Measurements from ENCODE around the gene TNFRSF8.

Gene TNFRSF8

DNA sequence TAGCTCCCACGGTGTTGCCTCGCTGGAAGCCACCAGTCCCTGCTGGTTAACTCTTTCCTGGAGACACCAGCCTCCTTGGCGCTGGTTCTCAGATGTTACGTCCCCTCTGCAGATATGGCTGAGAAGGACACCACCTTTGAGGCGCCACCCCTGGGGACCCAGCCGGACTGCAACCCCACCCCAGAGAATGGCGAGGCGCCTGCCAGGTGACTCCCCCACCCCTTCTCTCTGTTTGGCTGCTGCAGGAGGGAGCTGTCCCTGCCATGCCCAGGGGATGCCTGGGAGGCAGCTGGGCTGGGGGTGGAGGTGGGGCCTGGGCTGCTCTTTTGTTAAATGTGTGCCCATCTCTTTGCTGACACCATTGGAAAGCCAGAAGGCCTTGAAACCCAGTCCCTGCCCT, 60.1 kb downstream of the TNFRSF8 start:
- DNase-seq = no peak

DNA sequence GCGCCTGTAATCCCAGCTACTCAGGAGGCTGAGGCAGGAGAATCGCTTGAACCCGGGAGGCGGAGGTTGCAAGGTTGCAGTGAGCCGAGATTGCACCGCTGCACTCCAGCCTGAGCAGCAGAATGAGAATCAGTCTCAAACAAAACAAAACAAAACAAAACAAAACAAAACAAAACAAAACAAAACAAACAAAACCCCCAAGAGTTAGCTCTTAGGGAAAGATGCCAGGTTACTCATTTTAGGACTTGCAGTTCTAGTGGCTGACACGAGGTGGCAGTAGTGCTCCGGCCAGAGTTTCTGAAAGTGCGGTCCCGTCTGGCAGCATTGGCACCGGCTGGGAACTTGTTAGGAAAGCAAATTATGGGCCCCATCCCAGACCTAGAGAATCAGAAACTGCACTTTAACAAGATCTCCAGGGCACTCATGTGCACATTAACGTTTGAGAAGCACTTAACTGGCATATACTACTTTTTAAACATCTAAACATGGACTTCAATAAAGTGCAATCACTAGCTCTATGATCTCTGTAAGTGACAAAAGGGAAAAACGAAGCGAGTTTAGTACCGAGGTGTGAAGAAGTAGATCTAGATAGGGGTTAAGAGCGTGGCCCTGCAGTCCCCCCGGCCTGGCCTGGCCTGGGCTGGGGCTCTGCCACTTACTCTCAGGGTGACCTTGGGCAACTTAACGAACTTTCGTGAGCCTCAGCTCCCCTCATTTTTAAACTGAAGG, 61.8 kb downstream of the TNFRSF8 start:
- DNase-seq = peak; percentile 60

- no peak for DNase-seq
These were observed 62.6 kb downstream of the TNFRSF8 start for GRCh38 chr1:12125422-12126355.

GRCh38 chr1:12126781-12127180, 63.7 kb downstream of the TNFRSF8 start:
- no peak for DNase-seq

DNA sequence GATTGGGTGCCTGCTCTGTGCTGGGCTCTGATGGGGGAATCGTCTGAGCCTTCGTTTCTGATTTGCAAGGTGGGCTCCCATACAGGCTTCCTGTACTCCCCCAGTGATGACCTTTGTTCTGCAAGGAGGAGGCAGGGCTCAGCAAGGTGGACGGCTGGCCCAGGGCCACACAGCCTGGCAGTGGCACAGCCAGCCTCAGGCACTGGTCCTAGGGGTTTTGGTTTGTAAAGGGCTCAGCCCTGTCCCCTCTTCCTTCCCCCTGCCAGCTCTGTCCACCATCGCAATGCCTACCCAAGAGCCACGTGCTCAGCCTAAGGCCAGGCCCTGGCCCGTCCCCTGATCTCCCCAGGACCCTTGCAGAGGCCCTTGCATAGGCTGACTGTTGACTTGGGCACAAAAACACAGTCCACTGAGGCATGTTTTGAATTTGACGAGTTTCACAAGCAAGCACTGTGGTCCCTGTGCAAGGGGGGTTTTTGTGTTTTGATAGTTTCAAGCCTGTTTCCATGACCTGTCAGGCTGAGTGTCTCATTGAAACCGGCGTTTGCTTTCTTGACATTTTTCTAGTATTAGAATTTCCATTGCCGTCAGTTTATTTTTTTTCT, 64.2 kb downstream of the TNFRSF8 start:
- DNase-seq = peak; percentile 15

DNA sequence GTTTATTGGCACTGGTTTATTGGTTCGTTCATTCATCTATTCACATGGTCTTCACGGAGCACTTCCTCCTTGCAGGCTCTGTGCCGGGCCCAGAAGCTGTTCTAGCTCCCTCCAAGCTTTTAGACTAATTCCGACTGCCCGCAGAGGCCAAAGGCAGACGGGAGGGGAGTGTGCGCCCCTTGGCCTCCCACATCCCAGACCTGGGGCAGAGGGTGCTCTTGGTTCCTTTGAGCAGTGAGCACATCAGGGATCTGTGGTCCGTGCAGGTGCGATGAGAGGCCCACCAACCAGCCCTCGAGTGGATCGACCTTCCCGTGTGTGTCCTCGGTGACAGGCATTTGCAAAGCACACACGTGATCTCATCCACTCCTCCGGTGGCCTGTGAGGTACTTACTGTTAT, 65.0 kb downstream of the TNFRSF8 start:
- no peak for DNase-seq

GRCh38 chr1:12129624-12130023, 66.5 kb downstream of the TNFRSF8 start:
- no peak for DNase-seq

- no peak for DNase-seq
These were observed 67.5 kb downstream of the TNFRSF8 start for GRCh38 chr1:12130466-12131130.

GRCh38 chr1:12132078-12132477, 69.0 kb downstream of the TNFRSF8 start:
- no peak for DNase-seq

DNA sequence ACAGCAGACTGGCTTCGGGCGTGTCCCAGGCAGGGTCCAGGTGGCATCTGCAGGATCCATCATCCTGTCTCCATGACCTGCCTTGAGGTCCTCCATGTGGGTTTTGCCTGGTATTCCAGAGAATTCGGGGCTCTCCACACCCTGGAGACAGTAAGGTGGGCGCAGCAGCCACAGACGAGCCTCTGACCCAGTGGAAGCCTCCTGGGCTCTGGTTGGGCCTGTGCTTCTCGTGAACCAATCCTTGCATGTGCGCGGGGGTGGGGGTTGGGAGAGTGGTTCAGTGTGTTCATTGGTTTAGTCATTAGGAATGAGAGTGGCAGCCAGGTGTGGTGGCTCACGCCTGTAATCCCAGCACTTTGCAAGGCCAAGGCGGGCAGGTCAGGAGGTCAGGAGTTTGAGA, 71.6 kb downstream of the TNFRSF8 start:
- no peak for DNase-seq

- DNase-seq = no peak
These were observed 72.5 kb downstream of the TNFRSF8 start for GRCh38 chr1:12135612-12136011.

GRCh38 chr1:12136916-12137610, 74.0 kb downstream of the TNFRSF8 start:
- no peak for DNase-seq

DNA sequence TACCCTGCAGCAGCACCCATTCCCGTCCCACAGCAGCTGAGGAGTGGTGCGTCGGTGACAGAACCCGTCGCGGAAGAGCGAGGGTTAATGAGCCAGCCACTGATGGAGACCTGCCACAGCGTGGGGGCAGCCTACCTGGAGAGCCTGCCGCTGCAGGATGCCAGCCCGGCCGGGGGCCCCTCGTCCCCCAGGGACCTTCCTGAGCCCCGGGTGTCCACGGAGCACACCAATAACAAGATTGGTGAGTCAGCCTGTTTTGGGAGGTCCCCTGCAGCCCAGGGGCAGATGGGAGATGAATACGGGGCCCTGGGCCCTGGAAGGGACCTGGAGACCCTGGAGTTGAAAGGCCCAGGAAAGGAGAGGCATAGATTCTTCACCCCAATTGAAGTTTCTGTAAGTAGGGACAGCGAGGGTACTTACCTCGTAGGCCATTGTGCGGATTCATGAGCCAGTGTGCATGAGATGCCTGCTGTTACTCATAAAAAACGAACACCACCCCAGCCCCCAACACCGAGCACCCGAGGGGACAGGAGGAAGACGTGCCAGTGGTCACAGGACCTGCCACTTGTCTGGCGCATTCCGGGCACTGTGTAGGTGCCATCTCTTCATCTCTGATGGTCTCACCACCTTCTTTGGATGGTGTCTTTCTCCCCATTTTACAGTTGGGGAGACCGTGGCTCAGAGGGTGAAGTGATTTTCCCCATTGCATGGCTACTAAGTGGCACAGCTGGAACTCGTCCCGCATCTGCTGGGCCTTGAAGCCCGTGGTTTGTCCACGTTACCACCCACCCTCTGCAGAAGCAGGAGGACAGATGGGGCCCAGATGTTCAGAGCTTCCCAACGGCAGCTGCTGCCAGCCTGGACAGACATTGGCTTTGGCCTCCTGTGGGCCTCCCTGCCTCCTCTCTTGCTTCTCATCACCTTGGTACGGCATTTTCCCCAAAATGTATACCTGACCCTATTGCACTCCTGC, 75.4 kb downstream of the TNFRSF8 start:
- no peak for DNase-seq

DNA sequence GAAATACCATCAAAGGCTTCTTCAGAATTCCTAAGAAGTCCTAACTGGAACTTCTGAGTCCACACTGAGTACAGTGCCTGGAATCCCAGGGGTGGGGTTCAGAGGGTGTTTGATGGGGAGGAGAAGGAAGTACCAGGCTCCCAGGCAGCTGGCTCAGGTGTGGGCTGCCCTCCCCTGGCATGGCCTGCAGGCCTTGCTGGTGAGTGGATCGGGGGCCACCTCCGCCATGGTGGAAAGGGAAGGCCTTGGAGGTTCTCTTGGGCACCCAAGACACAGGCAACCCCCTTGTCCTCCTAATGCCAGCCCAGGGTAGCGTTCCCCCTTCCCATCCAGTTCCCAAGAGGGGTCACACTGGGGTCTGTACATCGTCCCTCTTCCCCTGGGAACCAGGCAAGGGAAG, 76.9 kb downstream of the TNFRSF8 start:
- DNase-seq = no peak

- DNase-seq = no peak
These were observed 77.5 kb downstream of the TNFRSF8 start for GRCh38 chr1:12140515-12141162.

- DNase-seq = no peak
These were observed 78.2 kb downstream of the TNFRSF8 start for GRCh38 chr1:12141163-12141850.

- no peak for DNase-seq
These were observed 79.2 kb downstream of the TNFRSF8 start for GRCh38 chr1:12142141-12142823.

DNA sequence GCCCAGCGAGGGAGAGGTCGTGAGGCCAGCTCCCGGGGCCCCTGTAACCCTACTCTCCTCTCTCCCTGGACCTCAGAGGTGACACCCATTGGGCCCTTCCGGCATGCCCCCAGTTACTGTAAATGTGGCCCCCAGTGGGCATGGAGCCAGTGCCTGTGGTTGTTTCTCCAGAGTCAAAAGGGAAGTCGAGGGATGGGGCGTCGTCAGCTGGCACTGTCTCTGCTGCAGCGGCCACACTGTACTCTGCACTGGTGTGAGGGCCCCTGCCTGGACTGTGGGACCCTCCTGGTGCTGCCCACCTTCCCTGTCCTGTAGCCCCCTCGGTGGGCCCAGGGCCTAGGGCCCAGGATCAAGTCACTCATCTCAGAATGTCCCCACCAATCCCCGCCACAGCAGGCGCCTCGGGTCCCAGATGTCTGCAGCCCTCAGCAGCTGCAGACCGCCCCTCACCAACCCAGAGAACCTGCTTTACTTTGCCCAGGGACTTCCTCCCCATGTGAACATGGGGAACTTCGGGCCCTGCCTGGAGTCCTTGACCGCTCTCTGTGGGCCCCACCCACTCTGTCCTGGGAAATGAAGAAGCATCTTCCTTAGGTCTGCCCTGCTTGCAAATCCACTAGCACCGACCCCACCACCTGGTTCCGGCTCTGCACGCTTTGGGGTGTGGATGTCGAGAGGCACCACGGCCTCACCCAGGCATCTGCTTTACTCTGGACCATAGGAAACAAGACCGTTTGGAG, 80.0 kb downstream of the TNFRSF8 start:
- no peak for DNase-seq
